ENCODE data around the gene LYRM4.

Gene LYRM4

DNA sequence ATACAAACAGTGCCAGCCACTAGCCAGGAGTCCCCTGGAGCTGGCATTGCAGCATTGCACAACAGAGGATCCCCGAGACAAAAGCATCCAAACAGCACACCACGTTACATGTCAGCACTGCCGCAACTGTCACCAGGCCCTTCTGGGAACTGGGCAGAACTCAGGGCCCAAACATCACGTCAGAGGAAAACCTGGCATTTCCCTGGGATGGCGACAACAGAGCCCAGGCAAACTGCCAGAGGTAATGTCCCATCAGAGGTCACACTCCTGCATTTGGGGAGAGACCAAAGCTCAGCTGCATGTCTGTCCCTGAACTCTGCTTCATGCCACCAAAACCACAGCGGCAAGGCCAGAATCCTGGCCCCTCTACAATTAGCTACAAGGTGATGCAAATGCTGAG, 139.3 kb downstream of the LYRM4 start:
- TF ChIP-seq GATA3 (IDR thresholded peaks at IDR 0.05; ENCODE audit: low read depth, low read length) (no peak), GATA2 (IDR thresholded peaks at IDR 0.05; ENCODE audit: low read depth, low read length) (no peak)

DNA sequence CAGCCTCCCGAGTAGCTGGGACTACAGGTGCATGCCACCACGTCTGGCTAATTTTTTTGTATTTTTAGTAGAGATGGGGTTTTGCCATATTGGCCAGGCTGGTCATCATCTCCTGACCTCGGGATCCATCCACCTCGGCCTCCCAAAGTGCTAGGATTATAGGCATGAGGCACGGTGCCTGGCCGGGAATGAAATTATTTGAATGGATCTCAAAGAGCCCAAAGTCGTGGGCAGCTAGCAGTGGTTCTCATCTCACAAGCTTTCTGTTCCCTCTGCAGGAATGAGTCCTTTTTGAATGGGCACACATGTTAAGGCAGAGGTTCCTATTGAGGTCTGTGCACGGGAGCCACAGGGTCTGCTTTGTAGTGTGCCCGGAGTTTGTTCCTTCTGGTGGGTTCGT, 140.7 kb downstream of the LYRM4 start:
- TF ChIP-seq GATA3 (IDR thresholded peaks at IDR 0.05; ENCODE audit: low read depth, low read length), result no peak
- no peak for TF ChIP-seq GATA2 (IDR thresholded peaks at IDR 0.05; ENCODE audit: low read depth, low read length)

DNA sequence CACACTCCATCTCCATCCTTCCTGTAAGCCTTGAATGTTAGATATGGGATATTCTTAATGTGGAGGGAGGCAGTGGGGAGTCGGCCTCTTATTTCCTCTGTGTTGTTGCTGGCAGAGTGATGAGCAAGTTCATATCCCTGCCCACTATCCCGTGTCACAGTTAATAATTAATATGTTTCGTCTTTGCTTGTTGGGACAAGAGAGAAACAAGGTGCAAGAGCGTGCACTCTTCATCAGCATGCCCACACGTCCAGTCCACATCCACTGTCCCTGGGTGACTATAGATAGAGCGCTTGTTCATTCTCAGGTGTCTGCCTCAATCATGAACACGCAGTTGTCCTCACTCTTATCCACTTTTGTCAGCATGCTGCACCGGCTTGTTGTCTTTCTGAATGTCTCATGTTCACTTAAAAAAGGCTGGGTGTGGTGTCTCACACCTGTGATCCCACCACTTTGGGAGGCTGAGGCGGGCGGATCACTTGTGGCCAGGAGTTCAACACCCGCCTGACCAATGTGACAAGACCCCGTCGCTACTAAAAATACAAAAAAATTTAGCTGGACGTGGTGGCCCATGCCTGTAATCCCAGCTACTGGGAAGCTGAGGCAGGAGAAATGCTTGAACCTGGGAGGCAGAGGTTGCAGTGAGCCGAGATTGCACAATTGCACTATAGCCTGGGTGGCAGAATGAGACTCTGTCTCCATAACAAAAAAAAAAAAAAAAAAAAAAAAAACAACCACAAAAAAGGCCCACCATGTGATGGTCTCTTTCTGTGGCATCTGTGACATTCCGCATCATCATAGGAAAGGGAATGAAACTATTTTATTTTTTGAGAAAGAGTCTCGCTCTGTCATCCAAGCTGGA, 141.4 kb downstream of the LYRM4 start:
- TF ChIP-seq GATA3 (IDR thresholded peaks at IDR 0.05; ENCODE audit: low read depth, low read length), result no peak
- no peak for TF ChIP-seq GATA2 (IDR thresholded peaks at IDR 0.05; ENCODE audit: low read depth, low read length)

DNA sequence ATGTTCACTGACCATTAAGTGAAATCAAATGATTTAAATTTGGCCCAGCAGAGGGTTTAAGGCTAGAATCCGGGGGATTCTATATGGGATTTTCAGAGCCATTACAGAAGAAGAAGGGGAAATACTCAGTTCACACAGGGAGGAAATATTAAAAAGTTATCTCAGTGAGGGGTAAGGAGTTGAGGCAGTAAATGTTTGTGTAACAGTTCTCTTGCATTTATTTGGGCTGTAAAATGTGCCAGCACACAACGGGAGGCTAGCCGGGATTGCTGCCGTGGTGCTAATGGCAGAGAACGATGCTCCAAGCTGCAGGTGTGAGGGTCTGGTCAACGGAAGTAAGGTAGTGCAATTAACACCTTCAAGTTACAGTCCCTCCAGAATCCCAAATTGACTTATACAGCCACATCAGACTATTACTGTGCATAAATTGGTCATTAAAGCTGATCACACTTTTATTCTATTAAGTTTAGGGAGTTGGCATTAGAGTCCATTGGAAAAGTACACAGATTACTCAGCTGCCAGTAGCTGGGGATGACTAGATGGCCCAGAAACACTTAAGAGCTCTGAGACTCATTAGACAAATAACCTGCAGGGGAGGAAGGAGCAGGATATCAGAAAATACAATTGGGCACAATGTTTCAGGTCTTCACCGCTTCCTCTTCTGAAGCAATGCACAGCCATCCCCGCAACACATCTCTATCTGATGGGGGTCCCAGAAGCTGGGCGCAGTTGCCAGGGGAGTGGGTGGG, 144.3 kb downstream of the LYRM4 start:
- TF ChIP-seq GATA3 (IDR thresholded peaks at IDR 0.05; ENCODE audit: low read depth, low read length) (no peak), GATA2 (IDR thresholded peaks at IDR 0.05; ENCODE audit: low read depth, low read length) (no peak)

DNA sequence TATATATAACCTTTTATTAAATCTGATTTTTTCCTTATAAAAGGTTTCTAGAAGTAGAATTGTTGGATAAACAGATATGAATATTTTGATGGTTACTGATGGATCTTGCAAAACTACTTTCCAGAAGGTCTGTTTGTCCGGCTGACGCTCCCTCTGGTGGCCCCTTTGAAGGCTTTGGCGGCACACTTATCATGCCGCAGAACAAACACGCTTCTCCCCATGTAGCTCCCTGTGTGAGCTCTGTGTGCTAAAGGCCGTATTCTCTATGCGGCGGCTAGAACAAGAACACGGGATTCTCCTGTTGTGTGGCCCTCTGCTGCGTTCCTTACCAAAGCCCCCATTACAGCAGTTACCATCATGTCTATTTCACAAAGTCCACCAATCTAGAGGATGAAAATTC, 145.6 kb downstream of the LYRM4 start:
- TF ChIP-seq GATA2 (IDR thresholded peaks at IDR 0.05; ENCODE audit: low read depth, low read length) (no peak), GATA3 (IDR thresholded peaks at IDR 0.05; ENCODE audit: low read depth, low read length) (no peak)

DNA sequence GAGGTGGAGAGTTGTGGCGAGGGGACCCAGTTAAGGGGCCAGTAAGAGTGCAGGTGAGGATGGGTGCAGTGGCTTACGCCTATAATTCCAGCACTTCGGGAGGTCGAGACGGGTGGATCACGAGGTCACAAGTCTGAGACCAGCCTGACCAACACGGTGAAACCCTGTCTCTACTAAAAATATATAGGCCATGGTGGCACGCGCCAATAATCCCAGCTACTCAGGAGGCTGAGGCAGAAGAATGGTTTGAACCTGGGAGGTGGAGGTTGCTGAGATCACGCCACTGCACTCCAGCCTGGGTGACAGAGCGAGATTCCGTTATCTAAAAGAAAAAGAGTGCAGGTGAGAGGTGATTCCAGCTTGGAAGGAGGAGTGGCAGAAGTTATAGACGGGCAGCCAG, 147.7 kb downstream of the LYRM4 start:
- no peak for TF ChIP-seq GATA3 (IDR thresholded peaks at IDR 0.05; ENCODE audit: low read depth, low read length)
- no peak for TF ChIP-seq GATA2 (IDR thresholded peaks at IDR 0.05; ENCODE audit: low read depth, low read length)

DNA sequence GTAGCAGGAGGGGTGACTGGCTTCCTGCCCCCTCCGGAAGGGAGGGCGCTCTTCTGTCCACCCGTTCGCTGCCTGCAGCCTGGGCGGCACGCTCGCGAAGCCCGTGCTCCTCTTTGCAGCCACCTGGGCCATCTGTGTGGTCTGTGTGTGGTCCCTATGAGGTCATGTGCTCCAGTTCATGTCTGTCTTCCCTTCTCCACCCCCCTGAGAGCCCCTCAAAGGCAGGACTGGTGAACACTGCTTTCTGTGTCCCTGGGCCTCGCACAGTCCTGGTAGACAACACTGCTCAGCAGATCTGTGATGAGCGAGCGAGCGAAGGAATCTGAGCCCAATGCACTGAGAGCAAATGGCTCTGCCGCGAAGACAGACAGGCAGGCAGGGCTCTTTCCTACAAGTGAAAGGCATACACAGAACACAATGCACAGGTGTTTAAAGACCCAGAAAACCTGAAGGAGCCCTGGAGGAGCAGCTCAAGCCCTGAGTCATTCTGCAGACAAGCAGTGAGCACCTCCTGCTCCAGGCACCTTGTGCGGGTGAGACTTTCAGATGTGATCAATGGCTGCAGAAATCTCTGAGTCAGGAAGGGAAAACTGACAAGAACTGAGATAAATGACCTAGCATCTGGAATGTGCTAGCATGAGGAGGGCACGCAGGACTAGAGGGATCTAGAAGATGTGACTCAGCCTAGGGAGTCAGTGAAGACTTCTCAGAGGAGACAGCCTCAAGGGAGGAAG, 148.5 kb downstream of the LYRM4 start:
- TF ChIP-seq GATA3 (IDR thresholded peaks at IDR 0.05; ENCODE audit: low read depth, low read length) (no peak), GATA2 (IDR thresholded peaks at IDR 0.05; ENCODE audit: low read depth, low read length) (no peak)

DNA sequence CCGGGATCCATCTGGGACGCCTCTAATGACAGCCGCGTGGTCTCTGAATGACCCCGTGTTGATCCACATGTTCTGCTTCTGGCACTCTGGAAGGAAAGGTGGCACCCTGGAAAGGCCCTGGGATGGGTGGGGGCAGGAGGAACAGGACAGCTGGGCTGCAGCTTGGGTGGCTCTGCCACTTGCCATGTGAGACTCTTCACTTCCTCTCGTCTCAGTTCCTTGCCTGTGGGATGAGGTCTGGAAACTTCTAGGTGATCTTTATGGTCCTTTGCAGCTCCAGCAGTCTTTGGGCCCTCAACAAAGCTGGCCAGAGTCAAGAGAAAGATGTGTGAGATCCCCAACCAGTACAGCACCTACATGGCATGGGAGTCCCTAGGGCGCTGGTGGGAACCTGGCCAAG, 149.1 kb downstream of the LYRM4 start:
- TF ChIP-seq GATA3 (IDR thresholded peaks at IDR 0.05; ENCODE audit: low read depth, low read length) (no peak), GATA2 (IDR thresholded peaks at IDR 0.05; ENCODE audit: low read depth, low read length) (no peak)

DNA sequence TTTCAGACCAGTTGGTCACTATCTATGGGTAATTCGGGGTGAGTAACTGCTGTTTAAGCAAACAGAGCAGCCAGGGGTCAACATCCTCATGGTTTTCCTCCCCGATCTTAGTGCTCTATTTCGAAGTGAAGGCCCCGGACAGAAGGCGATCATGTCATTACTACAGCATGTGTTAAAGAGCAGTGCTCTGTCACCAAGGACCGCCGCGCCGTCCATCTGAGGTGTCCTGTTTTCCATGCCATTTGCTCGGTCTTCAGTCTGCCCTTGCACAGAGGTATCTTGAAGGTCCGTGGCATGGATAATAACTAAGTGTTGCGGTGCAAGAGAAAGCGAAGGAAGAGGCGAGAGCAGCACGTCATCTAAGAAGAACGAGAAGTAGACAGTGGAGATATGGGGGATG, 150.5 kb downstream of the LYRM4 start:
- no peak for TF ChIP-seq GATA3 (IDR thresholded peaks at IDR 0.05; ENCODE audit: low read depth, low read length)
- no peak for TF ChIP-seq GATA2 (IDR thresholded peaks at IDR 0.05; ENCODE audit: low read depth, low read length)

DNA sequence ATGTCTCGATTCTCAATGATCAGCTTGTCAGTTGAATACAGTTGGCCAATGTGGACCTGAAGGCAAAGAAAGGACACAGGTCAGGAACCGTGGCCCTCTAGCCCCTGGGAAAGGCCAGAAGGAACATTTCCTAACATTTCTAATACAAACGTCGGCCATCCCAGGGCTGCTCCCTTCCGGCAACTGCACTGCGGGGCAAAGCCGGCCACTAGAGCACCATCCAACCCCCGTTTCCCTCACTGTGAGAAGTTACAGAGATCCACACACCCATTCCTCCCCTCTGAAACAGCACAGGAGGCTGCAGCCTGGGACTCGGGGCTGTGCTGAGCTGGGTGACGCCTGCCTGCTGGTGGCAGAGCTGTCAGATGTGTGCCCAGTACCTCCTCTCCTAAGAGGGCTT, 151.3 kb downstream of the LYRM4 start:
- TF ChIP-seq GATA2 (IDR thresholded peaks at IDR 0.05; ENCODE audit: low read depth, low read length) (no peak), GATA3 (IDR thresholded peaks at IDR 0.05; ENCODE audit: low read depth, low read length) (no peak)

DNA sequence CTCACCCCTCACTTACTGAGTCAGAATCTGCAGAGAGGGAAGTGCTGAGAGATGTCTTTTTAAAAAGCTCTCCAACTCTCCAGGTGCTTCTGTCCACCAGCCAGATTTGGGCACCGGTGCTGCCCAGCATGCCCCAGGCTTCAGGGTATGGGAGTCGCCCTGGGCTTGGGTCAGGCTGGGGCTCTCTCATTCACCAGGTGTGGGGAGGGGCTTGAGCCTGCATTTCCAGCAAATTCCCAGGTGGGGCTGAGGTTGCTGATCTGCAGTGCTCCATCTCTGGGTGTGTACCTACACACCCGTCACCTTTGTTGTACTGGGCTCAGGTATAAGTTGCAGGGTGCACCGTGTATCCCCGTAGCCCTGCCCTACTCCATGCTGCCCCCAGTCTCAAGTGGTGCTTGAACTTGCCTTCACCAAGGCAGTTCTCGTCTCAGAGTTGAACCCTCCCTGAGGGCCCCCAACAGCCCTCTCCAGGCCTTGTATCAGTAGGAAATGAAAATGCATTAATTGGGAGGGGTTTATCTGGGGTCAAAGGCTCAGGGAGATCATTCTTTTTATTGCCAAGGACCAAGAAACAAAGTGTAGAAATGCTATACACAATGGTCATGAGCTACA, 152.1 kb downstream of the LYRM4 start:
- TF ChIP-seq GATA2 (IDR thresholded peaks at IDR 0.05; ENCODE audit: low read depth, low read length), result no peak

DNA sequence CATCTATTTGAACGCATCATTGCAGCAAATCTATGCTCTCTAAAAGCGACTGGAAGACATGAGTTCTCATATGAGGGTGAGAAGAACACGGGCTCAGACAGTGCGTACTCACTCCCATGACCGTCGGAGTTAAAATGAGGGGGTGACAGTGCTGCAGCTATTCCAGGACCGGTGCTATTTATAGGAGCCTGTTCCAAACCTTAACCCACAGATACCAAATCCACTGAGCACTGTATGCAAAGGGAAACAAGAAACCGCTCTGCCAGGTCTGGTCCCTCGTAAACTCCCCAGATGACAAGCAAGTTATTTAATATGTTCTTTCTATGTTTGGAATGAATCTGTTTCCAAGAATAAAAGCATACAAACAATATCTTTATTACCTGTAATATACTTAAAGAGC, 152.7 kb downstream of the LYRM4 start:
- no peak for TF ChIP-seq GATA3 (IDR thresholded peaks at IDR 0.05; ENCODE audit: low read depth, low read length)
- TF ChIP-seq GATA2 (IDR thresholded peaks at IDR 0.05; ENCODE audit: low read depth, low read length), result no peak

DNA sequence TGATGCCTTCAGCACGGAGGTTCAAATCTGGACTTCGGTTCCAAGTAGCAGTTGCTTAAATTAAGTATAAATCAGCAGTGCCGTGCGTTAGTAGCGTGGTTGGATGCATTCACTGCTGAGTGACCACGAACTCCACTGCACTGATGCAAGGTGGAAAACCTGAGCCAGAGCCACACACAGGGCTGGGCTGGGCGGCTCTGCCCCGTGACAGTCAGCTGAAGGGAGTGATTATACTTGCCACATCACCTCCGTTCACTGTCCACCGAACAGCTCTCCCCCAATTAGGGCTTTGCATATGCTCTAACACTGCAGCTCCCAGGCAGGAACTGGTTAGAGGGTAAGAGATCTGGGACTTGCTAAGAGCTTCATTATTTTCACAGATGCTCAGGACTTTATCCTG, 153.4 kb downstream of the LYRM4 start:
- TF ChIP-seq GATA3 (IDR thresholded peaks at IDR 0.05; ENCODE audit: low read depth, low read length) (no peak), GATA2 (IDR thresholded peaks at IDR 0.05; ENCODE audit: low read depth, low read length) (no peak)

DNA sequence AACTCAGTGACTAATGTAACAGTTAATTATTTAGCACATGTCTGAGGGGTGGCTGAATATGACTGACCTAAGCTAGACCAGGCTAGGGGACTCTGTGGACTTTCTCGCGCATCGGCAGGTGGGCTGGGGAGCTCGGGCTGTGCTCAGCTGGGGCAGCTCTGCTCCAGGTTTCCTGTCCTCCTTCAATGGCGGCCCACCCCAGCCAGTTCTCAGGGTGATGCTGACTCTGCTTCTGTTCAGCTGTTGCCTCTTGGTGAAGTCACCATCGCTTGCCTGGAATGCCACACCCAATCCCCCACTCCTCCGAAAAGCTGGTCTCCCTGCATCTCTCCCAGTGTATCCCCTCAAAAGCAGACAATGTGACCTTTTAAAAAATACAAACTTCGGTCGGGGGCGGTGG, 155.6 kb downstream of the LYRM4 start:
- TF ChIP-seq GATA2 (IDR thresholded peaks at IDR 0.05; ENCODE audit: low read depth, low read length), result no peak
- no peak for TF ChIP-seq GATA3 (IDR thresholded peaks at IDR 0.05; ENCODE audit: low read depth, low read length)

Measured in SH-SY5Y (cell line).